HUES64 (cell line): Measurements from ENCODE around the gene VAV1.

ENCODE experiments used
- H3K27ac ChIP-seq: 2 replicates; pipeline ENCODE4 v1.7.0; 2013; ENCODE audit warnings: low read depth, low read length, inconsistent platforms
- H3K27me3 ChIP-seq: 2 replicates; pipeline ENCODE4 v1.6.1; 2013; ENCODE audit warnings: mild to moderate bottlenecking, low read length; ENCODE audit not compliant: insufficient read depth
- H3K36me3 ChIP-seq: 2 replicates; pipeline ENCODE4 v1.6.1; 2013; ENCODE audit warnings: mild to moderate bottlenecking, low read length; ENCODE audit not compliant: insufficient read depth
- H3K4me1 ChIP-seq: 2 replicates; pipeline ENCODE4 v1.6.1; 2013; ENCODE audit warnings: mild to moderate bottlenecking, low read length, moderate library complexity; ENCODE audit not compliant: insufficient read depth
- H3K4me3 ChIP-seq: 2 replicates; pipeline ENCODE4 v1.5.1; 2013; ENCODE audit warnings: mild to moderate bottlenecking, low read length, moderate library complexity
- H3K9ac ChIP-seq: 2 replicates; pipeline ENCODE4 v1.6.1; 2013; ENCODE audit warnings: mild to moderate bottlenecking, low read depth, low read length
- H3K9me3 ChIP-seq: 2 replicates; pipeline ENCODE4 v1.6.1; 2013; ENCODE audit warnings: low read depth, low read length; ENCODE audit not compliant: insufficient read depth
- WGBS: fragments of 150-250, 120-280 bp; methylation state at CpG from one replicate; pipeline ENCODE4 v1.1.7; 2013; ENCODE audit warnings: missing lambda C conversion rate; 5-methylcytosine and 5-hydroxymethylcytosine counted together

The VAV1 gene

DNA sequence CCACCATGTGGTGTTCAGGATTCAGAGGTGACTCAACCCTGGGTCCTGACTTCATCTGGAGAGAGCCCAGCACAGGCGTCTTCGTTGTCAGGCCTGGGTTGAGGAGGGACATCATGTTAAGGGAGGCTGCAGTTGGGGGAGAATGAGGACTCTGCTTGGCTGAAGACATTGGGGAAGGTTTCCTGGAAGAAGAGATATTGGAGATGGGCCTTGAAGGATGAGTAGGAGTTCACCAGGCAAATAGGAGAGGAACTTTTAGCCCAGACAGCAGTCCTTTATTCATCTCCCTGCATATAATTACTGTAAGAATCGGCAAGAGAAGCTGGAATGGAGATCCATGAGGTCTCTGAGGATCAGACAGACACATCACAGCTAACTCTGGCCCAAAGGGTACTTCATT is 38.9 kb downstream of the VAV1 start:
- Histone ChIP-seq H3K4me3 (no peak overlapping the region), H3K4me1 (no peaks in the 10 kb centered on the region), H3K9ac (no peak overlapping the region), H3K9me3 (peaks cover 64% of the 10 kb centered on the region), H3K36me3 (no peaks in the 10 kb centered on the region), H3K27ac (no peak overlapping the region), H3K27me3 (no peaks in the 10 kb centered on the region)
- 74% methylated on average over 3 of the region's 3 CpGs for WGBS

DNA sequence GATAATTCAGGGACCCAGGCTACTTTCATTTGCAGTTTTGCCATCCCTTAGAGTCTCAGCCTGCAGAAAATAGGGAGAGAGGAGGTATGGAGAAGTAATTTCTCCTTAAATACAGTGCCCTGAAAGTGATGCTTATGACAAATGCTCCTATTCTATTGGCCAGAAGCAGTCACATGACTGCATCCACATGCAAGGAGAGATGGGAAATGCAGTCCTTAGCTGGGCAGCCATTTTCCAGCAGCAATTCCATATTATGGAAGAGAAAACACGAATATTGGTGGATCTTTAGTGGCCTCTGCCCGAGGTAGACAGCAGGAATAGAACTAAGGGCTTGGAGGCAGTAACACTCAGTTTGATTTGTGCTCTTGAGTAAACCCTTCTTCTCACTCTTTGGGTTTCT is 39.4 kb downstream of the VAV1 start:
- no peaks in the 10 kb centered on the region for H3K27me3 ChIP-seq

DNA sequence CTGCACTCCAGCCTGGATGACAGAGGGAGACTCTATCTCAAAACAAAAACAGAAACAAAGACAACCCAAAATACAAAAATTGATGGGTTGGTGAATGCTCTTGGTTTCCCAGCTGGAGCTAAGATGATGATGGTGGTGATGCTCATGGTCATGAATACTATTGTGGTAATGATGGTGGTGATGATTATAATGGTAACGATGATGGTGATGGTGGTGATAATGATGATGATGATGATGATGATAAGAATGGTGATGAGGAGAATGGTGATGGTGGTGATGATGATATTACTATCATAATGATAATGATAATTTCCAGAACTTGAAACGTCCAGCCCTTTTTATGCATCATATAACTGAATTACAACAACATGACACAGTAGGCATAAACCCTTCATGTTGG is 40.1 kb downstream of the VAV1 start:
- Histone ChIP-seq H3K9me3 (peaks cover 65% of the 10 kb centered on the region), H3K36me3 (no peaks in the 10 kb centered on the region), H3K4me1 (no peaks in the 10 kb centered on the region), H3K27ac (no peak overlapping the region), H3K9ac (no peak overlapping the region), H3K4me3 (no peak overlapping the region), H3K27me3 (no peaks in the 10 kb centered on the region)
- 81% methylated on average over 2 of the region's 2 CpGs for WGBS

More for the DNA sequence above, 39.4 kb downstream of the VAV1 start:
- Histone ChIP-seq H3K36me3 (no peaks in the 10 kb centered on the region), H3K9me3 (peaks cover 64% of the 10 kb centered on the region), H3K4me3 (no peak overlapping the region; the same call in 1 of the 2 replicates), H3K4me1 (no peaks in the 10 kb centered on the region), H3K27ac (no peak overlapping the region), H3K9ac (no peak overlapping the region)
- 21% methylated on average over 2 of the region's 2 CpGs for WGBS

DNA sequence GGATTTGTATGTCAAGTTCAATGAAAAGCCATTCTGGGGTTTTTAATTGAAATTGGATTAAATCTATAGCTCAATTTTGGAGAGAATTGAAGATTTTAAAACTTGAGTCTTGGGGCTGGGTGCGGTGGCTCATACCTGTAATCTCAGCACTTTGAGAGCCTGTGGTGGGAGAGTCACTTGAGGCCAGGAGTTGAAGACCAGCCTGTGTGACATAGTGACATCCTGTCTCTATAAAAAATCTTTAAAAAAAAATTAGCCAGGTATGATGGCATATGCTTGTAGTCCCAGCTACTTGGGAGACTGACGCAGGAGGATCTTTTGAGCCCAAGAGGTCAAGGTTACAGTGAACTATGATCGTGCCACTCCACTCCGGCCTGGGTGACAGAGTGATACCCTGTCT is 41.2 kb downstream of the VAV1 start:
- no peak overlapping the region for H3K9ac ChIP-seq
- H3K27ac ChIP-seq: no peak overlapping the region
- H3K4me1 ChIP-seq: no peaks in the 10 kb centered on the region
- 84% methylated on average over 4 of the region's 4 CpGs for WGBS
- no peak overlapping the region for H3K4me3 ChIP-seq
- H3K27me3 ChIP-seq: no peaks in the 10 kb centered on the region
- H3K9me3 ChIP-seq: peaks cover 68% of the 10 kb centered on the region
- H3K36me3 ChIP-seq: no peaks in the 10 kb centered on the region

DNA sequence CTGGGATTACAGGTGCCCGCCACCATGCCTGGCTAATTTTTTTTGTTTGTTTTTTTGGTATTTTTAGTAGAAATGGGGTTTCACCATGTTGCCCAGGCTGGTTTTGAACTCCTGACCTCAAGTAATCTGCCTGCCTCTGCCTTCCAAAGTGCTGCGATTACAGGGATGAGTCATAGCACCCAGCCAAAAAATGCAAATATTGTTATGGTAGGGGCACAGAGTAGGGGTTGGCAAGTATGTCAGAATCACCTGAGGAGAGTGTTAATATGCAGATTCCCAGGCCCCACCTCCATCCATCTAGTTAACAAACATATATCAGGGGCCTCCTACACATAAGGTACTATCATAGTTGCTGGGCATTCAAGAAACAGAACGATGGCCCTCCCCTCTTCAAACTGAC is 44.7 kb downstream of the VAV1 start:
- no peak overlapping the region for H3K27ac ChIP-seq
- H3K4me3 ChIP-seq: no peak overlapping the region
- H3K9me3 ChIP-seq: peaks cover 66% of the 10 kb centered on the region
- H3K4me1 ChIP-seq: no peaks in the 10 kb centered on the region
- H3K9ac ChIP-seq: no peak overlapping the region
- no peaks in the 10 kb centered on the region for H3K27me3 ChIP-seq
- no peaks in the 10 kb centered on the region for H3K36me3 ChIP-seq
- WGBS: 90% methylated on average over 2 of the region's 3 CpGs

- Histone ChIP-seq H3K9me3 (peaks cover 57% of the 10 kb centered on the region), H3K36me3 (no peaks in the 10 kb centered on the region), H3K4me3 (no peak overlapping the region), H3K27ac (no peak overlapping the region), H3K9ac (no peak overlapping the region), H3K4me1 (no peaks in the 10 kb centered on the region), H3K27me3 (no peaks in the 10 kb centered on the region)
- WGBS: 66% methylated on average over 4 of the region's 4 CpGs
These were observed 45.7 kb downstream of the VAV1 start for GRCh38 chr19:6818246-6818645.

DNA sequence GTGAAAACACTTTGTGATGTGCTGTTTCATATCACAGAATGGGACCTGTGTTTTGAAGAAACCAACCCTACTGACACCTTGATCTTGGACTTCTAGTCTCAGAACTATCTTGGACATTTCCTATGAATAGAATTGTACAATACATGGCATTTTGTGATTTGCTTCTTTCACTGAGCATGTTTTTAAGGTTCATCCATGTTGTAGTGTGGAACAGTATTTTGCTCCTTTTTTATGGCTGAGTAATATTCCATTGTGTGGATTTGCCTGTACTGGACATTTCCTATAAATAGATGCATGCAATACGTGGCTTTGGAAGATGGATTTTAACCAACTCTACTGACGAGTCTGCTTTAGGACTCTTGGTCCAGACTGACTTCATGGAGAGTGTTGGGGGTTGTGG is 46.8 kb downstream of the VAV1 start:
- H3K36me3 ChIP-seq: no peaks in the 10 kb centered on the region
- H3K9me3 ChIP-seq: peaks cover 55% of the 10 kb centered on the region
- 52% methylated on average over 2 of the region's 2 CpGs for WGBS
- H3K4me3 ChIP-seq: no peak overlapping the region
- no peaks in the 10 kb centered on the region for H3K27me3 ChIP-seq
- no peak overlapping the region for H3K27ac ChIP-seq
- H3K4me1 ChIP-seq: no peaks in the 10 kb centered on the region
- no peak overlapping the region for H3K9ac ChIP-seq

DNA sequence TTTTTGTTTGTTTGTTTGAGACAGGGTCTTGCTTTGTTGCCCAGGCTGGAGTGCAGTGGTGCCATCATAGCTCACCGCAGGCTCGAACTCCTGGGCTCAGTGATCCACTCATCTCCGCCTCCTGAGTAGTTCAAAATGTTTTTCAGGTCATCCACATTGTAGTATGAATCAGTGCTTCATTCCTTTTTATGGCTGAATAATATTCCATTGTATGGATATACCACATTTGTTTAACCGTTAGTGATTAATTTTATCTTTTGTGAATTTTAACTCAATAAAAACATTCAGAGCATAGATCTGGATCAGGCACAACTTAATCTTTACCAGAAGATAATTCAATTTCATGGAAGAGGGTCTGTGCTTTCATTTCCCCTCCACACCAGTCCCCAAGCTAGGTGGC is 47.7 kb downstream of the VAV1 start:
- 94% methylated on average over 3 of the region's 4 CpGs for WGBS

DNA sequence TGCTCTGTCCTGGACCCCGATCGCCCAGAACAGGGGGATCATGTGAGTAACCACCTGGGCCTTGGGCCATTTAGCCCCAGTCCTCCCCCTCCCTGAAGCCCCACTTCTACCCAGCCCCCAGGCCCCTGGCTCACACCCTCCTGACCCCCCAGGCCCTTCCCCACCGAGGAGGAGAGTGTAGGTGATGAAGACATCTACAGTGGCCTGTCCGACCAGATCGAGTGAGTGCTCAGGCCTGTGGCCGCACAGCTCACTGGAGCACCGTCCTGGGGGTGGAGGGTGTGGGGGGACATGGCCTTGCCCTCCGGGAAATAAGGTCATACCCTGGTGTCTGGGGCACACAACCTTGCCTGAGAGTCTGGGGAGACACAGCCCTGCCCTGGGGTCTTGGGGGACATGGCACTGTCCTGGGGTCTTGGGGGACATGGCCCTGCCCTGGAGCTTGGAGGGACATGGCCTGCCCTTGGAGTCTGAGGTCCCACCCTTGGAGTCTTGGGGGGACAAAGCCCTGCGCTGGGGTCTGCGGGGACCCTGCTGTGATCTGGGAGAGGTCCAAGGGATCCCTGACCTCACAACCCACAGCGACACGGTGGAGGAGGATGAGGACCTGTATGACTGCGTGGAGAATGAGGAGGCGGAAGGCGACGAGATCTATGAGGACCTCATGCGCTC is 49.3 kb downstream of the VAV1 start:
- Histone ChIP-seq H3K27me3 (no peaks in the 10 kb centered on the region), H3K4me3 (no peak overlapping the region), H3K4me1 (no peaks in the 10 kb centered on the region), H3K9ac (no peak overlapping the region), H3K36me3 (no peaks in the 10 kb centered on the region), H3K27ac (no peak overlapping the region), H3K9me3 (peaks cover 60% of the 10 kb centered on the region)
- WGBS: 92% methylated on average over 16 of the region's 17 CpGs

More for the DNA sequence above, 47.7 kb downstream of the VAV1 start:
- H3K27me3 ChIP-seq: no peaks in the 10 kb centered on the region
- H3K9me3 ChIP-seq: peaks cover 59% of the 10 kb centered on the region
- H3K4me1 ChIP-seq: no peaks in the 10 kb centered on the region
- H3K4me3 ChIP-seq: no peak overlapping the region
- no peaks in the 10 kb centered on the region for H3K36me3 ChIP-seq
- no peak overlapping the region for H3K27ac ChIP-seq
- no peak overlapping the region for H3K9ac ChIP-seq

- H3K9ac ChIP-seq: no peak overlapping the region
- peaks cover 61% of the 10 kb centered on the region for H3K9me3 ChIP-seq
- H3K36me3 ChIP-seq: no peaks in the 10 kb centered on the region
- H3K27me3 ChIP-seq: no peaks in the 10 kb centered on the region
- WGBS: 94% methylated on average over 23 of the region's 25 CpGs
- no peaks in the 10 kb centered on the region for H3K4me1 ChIP-seq
- no peak overlapping the region for H3K4me3 ChIP-seq
- no peak overlapping the region for H3K27ac ChIP-seq
These were observed 49.8 kb downstream of the VAV1 start for GRCh38 chr19:6822311-6822670.

DNA sequence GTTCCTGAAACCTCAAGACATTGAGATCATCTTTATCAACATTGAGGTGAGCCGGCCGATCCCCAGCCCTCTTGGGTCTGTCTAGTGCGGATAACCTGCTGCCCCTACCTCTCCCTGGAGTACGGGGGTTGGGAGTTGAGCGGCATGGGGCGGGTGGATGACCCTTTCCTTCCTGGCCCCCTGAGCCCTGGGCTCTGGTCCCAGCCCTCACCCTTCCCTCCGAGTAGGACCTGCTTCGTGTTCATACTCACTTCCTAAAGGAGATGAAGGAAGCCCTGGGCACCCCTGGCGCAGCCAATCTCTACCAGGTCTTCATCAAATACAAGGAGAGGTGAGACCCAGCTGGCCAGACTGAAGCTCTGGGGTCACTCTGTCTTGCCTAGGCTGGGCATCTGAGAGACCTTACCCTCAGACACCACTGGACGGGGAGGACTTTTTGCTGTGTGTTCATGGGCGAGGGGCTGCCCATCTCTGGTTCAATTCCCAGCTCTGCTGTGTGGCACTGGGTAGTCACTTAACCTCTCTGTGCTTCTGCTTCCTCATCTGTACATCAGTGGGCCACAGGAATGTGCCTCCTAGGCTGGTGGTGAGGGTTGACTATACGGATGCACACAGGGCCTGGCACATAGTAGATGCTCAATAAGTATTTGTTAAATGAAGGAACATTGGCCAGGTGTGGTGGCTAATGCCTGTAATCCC is 52.7 kb downstream of the VAV1 start:
- H3K27ac ChIP-seq: no peak overlapping the region
- no peaks in the 10 kb centered on the region for H3K4me1 ChIP-seq
- H3K36me3 ChIP-seq: no peaks in the 10 kb centered on the region
- no peak overlapping the region for H3K9ac ChIP-seq
- 95% methylated on average over 12 of the region's 12 CpGs for WGBS
- H3K27me3 ChIP-seq: no peaks in the 10 kb centered on the region
- peaks cover 59% of the 10 kb centered on the region for H3K9me3 ChIP-seq
- no peak overlapping the region for H3K4me3 ChIP-seq
